GM18511 (cell line): ENCODE data around the gene PEAK3.
"Not testable (repeated sequence)": the region's sequence is repeated elsewhere in the genome, so short reads cannot be mapped to it uniquely, and the experiment has no call there.

Experiments used
- ATAC-seq: cut with Tn5 transposase; IDR thresholded peaks from one replicate; pipeline ENCODE4 v1.9.1; 2021; ENCODE audit warnings: mild to moderate bottlenecking, moderate library complexity; ENCODE audit not compliant: unreplicated experiment

Gene PEAK3

GRCh38 chr19:2289714-2290435 lies 7.9 kb upstream of the PEAK3 start:
- ATAC-seq, result peak; percentile 49

GRCh38 chr19:2288818-2289713 lies 7.1 kb upstream of the PEAK3 start:
- ATAC-seq, result peak; percentile 24

DNA sequence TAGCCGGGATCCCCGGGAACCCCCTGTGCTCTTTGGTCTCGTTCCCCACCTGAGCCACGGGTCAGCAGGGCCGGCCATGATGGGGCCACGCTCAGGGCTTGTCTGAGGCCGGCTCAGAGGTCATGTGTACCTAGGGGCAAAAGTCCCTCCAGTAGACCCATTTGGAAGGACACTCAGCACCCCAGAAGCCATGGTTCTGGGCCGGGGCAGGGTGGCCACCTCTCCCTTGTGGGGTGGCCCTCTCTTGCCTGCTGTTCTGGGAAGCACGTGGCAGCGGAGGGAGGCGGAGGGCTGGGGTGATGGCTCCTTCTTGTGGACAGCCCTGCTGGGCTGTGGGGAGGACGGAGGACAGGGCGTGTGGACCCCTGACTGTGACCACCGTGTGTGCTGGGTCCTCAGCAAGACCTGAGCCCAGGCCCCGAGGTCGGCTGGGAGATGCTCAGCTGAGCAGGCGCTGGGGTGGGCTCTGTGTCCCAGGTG lies 6.4 kb upstream of the PEAK3 start:
- ATAC-seq, result no peak

- ATAC-seq, result no peak
These were observed 5.8 kb upstream of the PEAK3 start for GRCh38 chr19:2287585-2288337.

GRCh38 chr19:2286402-2287140 lies 4.6 kb upstream of the PEAK3 start:
- no peak for ATAC-seq

GRCh38 chr19:2283835-2284507 lies 2.0 kb upstream of the PEAK3 start:
- no peak for ATAC-seq

DNA sequence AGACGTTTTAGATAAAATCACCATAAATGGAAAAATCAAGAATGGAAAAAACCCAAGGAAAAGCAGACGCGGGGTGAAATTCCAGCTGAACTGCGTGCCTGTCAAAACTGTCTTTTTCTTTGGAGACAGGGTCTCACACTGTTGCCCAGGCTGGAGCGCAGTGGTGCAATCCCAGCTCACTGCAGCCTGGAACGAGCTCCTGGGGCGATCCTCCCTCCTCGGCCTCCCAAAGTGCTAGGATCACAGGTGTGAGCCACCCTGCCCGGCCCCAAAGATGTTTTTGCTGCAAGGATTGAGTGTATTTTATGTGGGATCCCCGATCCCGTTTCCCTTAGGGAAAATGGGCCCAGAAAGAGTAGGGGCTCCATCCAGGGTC lies 875 bp upstream of the PEAK3 start:
- ATAC-seq, result no peak

DNA sequence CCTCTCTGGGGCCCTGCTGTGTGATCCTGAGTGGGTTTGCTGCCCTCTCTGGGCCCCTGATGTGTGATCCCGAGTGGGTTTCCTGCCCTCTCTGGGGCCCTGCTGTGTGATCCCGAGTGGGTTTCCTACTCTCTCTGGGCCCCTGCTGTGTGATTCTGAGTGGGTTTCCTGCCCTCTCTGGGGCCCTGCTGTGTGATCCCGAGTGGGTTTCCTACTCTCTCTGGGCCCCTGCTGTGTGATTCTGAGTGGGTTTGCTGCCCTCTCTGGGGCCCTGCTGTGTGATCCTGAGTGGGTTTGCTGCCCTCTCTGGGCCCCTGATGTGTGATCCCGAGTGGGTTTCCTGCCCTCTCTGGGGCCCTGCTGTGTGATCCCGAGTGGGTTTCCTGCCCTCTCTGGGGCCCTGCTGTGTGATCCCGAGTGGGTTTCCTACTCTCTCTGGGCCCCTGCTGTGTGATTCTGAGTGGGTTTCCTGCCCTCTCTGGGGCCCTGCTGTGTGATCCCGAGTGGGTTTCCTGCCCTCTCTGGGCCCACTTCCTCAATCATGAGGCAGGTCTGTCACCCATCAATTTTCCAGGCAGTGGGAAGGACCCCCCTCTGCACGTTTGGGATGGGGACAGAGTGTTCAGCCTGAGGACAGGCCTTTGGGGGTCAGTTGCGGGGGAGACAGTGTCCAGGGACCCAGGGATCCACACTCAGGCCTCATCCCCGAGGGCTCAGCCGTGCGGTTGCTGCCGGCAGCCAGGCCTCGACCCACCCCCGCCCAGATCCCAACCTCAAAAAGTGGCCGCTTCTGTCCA lies 512 bp downstream of the PEAK3 start:
- not testable (repeated sequence) for ATAC-seq

DNA sequence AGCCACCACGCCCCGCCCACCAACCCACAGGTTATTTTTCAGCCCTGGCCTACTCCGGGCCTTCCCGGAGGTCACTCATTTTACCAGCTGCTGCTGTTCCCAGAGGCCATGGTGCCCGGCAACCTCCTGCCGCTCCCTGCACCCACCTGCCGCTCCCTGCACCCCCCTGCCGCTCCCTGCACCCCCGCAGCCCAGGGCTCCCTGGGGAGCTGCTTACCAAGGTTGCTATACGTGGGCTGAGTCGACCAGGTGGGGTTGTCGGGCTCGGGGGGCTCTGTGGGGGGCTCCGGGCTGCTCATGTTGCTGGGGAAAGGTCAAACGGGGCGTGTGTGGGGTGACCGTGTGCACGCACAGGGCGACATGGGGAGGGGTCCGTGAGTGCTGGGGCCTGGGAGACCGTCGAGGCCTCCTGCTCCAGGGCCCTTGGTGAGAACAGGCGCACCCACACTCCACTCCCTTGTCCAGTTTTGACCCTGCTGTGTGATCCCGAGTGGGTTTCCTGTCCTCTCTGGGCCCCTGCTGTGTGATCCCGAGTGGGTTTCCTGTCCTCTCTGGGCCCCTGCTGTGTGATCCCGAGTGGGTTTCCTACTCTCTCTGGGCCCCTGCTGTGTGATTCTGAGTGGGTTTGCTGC lies 1.2 kb downstream of the PEAK3 start:
- ATAC-seq, result no peak

GRCh38 chr19:2278459-2279158 lies 3.4 kb downstream of the PEAK3 start:
- ATAC-seq, result no peak

DNA sequence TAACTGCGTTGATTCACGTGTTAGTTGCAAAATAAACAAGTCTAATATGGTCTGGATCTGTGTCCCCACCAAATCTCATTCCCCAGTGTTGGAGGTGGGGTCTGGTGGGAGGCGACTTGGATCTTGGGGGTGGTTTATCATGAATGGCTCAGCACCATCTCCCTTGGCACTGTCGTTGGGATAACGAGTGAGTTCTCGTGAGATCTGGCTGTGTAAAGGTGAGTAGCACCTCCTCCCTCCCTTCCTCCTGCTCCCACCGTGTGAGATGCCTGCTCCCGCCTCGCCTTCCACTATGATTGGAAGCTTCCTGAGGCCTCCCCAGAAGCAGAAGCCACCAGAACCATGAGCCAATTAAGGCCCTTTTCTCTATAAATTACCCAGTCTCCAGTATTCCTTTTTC lies 4.8 kb downstream of the PEAK3 start:
- no peak for ATAC-seq

DNA sequence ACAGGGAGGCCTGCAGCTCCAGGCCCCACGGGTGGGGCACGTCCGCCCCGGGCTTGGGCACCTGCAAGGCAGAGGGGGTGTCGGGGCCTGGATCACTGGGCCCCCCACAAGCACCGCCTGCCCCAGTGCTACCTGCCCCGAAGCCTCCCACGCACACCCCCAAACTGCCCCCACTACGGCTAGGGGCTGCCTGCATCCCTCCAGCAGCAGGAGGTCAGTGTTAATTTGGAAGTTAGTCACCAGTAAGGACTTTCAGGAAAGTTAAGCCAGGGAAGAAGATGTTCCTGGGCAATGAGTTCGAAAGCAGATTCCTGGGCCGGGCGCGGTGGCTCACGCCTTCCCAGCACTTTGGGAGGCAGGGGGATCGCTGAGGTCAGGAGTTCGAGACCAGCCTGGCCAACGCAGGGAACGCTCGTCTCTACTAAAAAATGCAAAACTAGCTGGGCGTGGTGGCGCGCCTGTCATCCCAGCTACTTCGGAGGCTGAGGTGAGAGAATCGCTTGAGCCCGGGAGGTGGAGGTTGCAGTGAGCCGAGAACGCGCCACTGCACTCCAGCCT lies 5.5 kb downstream of the PEAK3 start:
- no peak for ATAC-seq

- ATAC-seq, result no peak
These were observed 6.2 kb downstream of the PEAK3 start for GRCh38 chr19:2275588-2276428.

DNA sequence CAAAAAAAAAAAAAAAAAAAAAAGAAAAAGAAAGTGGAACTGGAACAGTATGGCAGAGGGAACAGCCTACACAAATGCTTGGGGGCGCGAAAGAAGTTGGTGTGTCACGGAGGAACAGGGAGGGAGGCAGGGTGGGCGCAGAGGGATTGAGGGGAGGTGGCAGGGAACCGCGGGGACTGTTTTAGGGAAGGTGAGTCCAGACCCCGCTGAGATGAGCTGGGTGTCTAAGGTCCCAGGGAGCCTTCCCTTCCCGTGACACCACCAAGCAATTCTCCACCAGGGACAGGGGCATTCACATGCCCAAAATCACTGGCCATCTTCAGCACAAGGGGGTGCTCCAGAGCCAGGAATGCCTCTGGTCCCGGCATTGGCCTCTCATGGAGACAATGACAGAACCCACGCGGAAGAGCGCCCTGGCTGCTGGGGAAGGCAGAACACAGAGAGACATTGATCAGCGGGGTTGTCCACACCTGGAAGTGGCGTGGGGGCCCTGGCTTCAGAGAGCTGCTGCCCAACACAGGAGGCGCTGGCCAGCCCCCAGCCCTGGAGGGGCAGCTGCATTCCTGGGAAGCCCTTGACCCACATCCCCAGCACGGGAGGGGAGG lies 6.9 kb downstream of the PEAK3 start:
- no peak for ATAC-seq

DNA sequence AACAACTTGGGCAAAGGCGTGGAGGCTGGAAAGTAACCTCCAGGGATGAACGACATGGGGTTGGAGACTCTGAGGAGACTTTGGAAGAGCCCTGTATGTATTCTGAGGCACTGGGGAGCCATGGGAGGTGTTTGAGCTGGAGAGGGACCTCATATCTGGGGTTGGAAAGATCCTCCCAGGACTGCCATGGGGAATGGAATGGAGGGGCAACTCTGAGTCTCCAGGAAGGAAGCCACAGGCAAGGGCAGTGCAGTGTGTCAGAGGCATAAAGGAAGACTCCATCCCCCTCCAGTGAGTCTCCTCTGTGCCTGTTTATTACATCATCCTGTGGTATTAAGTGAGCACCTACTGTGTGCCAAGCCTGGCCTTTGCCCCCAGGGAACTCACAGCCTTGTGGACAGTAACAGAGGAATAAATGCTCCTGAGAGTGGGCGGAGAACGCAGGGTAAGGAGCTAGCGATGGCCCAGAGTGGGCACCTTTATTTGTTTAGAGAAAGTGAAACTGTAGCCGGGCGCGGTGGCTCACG lies 7.7 kb downstream of the PEAK3 start:
- no peak for ATAC-seq
